Fibroblast of lung (primary cell): Measurements from ENCODE around the gene DRC7.

Experiments used
- EZH2 ChIP-seq: IDR thresholded peaks from 2 replicates; pipeline ENCODE4 v1.5.1; 2012; ENCODE audit warnings: low read length, control low read depth, mild to moderate bottlenecking; ENCODE audit errors: missing control alignments
- TF ChIP-seq, protein P1 (sequence below), 2 donors: IDR thresholded peaks in 1 of 2; conservative IDR thresholded peaks in 1 of 2; 1 replicate in 1 of 2; 2 replicates in 1 of 2; pipeline ENCODE4 v1.5.1; 2011 to 2012; ENCODE audit warnings: low read length in 2 of 2, control low read depth in 1 of 2, inconsistent platforms in 1 of 2, low read depth in 1 of 2, mild to moderate bottlenecking in 1 of 2

DNA sequence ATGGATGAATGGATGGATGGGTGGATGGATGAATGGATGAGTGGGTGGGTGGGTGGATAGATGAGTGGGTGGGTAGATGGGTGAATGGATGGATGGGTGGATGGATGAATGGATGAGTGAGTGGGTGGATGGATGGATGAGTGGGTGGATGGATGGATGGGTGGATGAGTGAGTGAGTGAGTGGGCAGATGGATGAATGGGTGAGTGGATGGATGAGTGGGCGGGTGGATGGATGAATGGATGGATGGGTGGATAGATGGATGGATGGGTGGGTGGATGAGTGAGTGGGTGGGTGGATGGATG is 34.5 kb downstream of the DRC7 start:
- no peak for TF ChIP-seq EZH2
- TF ChIP-seq, protein P1, sequence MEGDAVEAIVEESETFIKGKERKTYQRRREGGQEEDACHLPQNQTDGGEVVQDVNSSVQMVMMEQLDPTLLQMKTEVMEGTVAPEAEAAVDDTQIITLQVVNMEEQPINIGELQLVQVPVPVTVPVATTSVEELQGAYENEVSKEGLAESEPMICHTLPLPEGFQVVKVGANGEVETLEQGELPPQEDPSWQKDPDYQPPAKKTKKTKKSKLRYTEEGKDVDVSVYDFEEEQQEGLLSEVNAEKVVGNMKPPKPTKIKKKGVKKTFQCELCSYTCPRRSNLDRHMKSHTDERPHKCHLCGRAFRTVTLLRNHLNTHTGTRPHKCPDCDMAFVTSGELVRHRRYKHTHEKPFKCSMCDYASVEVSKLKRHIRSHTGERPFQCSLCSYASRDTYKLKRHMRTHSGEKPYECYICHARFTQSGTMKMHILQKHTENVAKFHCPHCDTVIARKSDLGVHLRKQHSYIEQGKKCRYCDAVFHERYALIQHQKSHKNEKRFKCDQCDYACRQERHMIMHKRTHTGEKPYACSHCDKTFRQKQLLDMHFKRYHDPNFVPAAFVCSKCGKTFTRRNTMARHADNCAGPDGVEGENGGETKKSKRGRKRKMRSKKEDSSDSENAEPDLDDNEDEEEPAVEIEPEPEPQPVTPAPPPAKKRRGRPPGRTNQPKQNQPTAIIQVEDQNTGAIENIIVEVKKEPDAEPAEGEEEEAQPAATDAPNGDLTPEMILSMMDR (conservative IDR thresholded peaks at IDR 0.05 in 1 of 2, IDR thresholded peaks at IDR 0.05 in 1 of 2; ENCODE audit: low read depth in 1 of 2, low read length in 2 of 2), result no peak
